Neuron (in vitro differentiated cells): Measurements from ENCODE around the gene BMERB1.
"Not testable (repeated sequence)": the region's sequence is repeated elsewhere in the genome, so short reads cannot be mapped to it uniquely, and the experiment has no call there.

Experiments used
- H2AFZ ChIP-seq: one replicate; pipeline ENCODE4 v1.6.1; 2013; ENCODE audit warnings: low read depth, mild to moderate bottlenecking, inconsistent platforms, low read length, moderate library complexity
- H3K27me3 ChIP-seq: one replicate; pipeline ENCODE4 v1.6.1; 2013; ENCODE audit warnings: low read length; ENCODE audit not compliant: insufficient read depth
- H3K36me3 ChIP-seq: one replicate; pipeline ENCODE4 v1.6.1; 2013; ENCODE audit warnings: low read length; ENCODE audit not compliant: insufficient read depth
- H3K4me1 ChIP-seq: one replicate; pipeline ENCODE4 v1.6.1; 2013; ENCODE audit warnings: low read length; ENCODE audit not compliant: insufficient read depth
- H3K4me3 ChIP-seq: 2 replicates; pipeline ENCODE4 v1.5.1; 2013; ENCODE audit warnings: mild to moderate bottlenecking, low read length, moderate library complexity
- H3K9me3 ChIP-seq: one replicate; pipeline ENCODE4 v1.6.1; 2013; ENCODE audit warnings: low read length

The BMERB1 gene

GRCh38 chr16:15553313-15554088 lies 119.1 kb downstream of the BMERB1 start:
- H3K36me3 ChIP-seq, result peaks cover 5% of the 10 kb centered on the region
- no peak overlapping the region for H2AFZ ChIP-seq
- H3K9me3 ChIP-seq, result no peaks in the 10 kb centered on the region
- no peak overlapping the region for H3K4me3 ChIP-seq
- no peaks in the 10 kb centered on the region for H3K4me1 ChIP-seq
- no peaks in the 10 kb centered on the region for H3K27me3 ChIP-seq

- Histone ChIP-seq H3K27me3 (no peaks in the 10 kb centered on the region), H3K9me3 (no peaks in the 10 kb centered on the region), H2AFZ (no peak overlapping the region), H3K36me3 (peaks cover 5% of the 10 kb centered on the region), H3K4me1 (no peaks in the 10 kb centered on the region), H3K4me3 (no peak overlapping the region)
Measured at GRCh38 chr16:15556130-15556529, 121.7 kb downstream of the BMERB1 start.

GRCh38 chr16:15557258-15557657 lies 122.9 kb downstream of the BMERB1 start:
- Histone ChIP-seq H3K36me3 (peaks cover 5% of the 10 kb centered on the region), H3K27me3 (no peaks in the 10 kb centered on the region), H3K4me3 (no peak overlapping the region), H3K4me1 (no peaks in the 10 kb centered on the region), H3K9me3 (no peaks in the 10 kb centered on the region), H2AFZ (no peak overlapping the region)

GRCh38 chr16:15559176-15559575 lies 124.8 kb downstream of the BMERB1 start:
- no peak overlapping the region for H2AFZ ChIP-seq
- no peaks in the 10 kb centered on the region for H3K9me3 ChIP-seq
- no peaks in the 10 kb centered on the region for H3K4me1 ChIP-seq
- H3K36me3 ChIP-seq, result peaks cover 5% of the 10 kb centered on the region
- H3K27me3 ChIP-seq, result no peaks in the 10 kb centered on the region
- H3K4me3 ChIP-seq, result no peak overlapping the region

GRCh38 chr16:15564604-15565339 lies 130.4 kb downstream of the BMERB1 start:
- no peaks in the 10 kb centered on the region for H3K27me3 ChIP-seq
- no peak overlapping the region for H3K4me3 ChIP-seq
- no peaks in the 10 kb centered on the region for H3K4me1 ChIP-seq
- H3K9me3 ChIP-seq, result peaks cover 4% of the 10 kb centered on the region
- peaks cover 10% of the 10 kb centered on the region for H3K36me3 ChIP-seq
- no peak overlapping the region for H2AFZ ChIP-seq

- H3K4me3 ChIP-seq, result no peak overlapping the region
- H2AFZ ChIP-seq, result no peak overlapping the region
- H3K36me3 ChIP-seq, result peaks cover 11% of the 10 kb centered on the region
- H3K27me3 ChIP-seq, result no peaks in the 10 kb centered on the region
- H3K9me3 ChIP-seq, result peaks cover 4% of the 10 kb centered on the region
- H3K4me1 ChIP-seq, result peaks cover 7% of the 10 kb centered on the region
Measured at GRCh38 chr16:15566095-15566494, 131.7 kb downstream of the BMERB1 start.

GRCh38 chr16:15567823-15568222 lies 133.4 kb downstream of the BMERB1 start:
- H3K4me3 ChIP-seq, result no peak overlapping the region
- peaks cover 7% of the 10 kb centered on the region for H3K4me1 ChIP-seq
- peaks cover 4% of the 10 kb centered on the region for H3K9me3 ChIP-seq
- H2AFZ ChIP-seq, result no peak overlapping the region
- H3K36me3 ChIP-seq, result peaks cover 11% of the 10 kb centered on the region
- H3K27me3 ChIP-seq, result no peaks in the 10 kb centered on the region

- H3K9me3 ChIP-seq, H3K4me3 ChIP-seq, H2AFZ ChIP-seq, H3K27me3 ChIP-seq, H3K4me1 ChIP-seq: not testable (repeated sequence)
- H3K36me3 ChIP-seq, result peaks cover 11% of the 10 kb centered on the region
Measured at GRCh38 chr16:15570666-15571065, 136.3 kb downstream of the BMERB1 start.

- H3K9me3 ChIP-seq, result peaks cover 4% of the 10 kb centered on the region
- no peaks in the 10 kb centered on the region for H3K27me3 ChIP-seq
- H3K36me3 ChIP-seq, result peaks cover 11% of the 10 kb centered on the region
- peaks cover 7% of the 10 kb centered on the region for H3K4me1 ChIP-seq
- no peak overlapping the region for H3K4me3 ChIP-seq
- H2AFZ ChIP-seq, result no peak overlapping the region
Measured at GRCh38 chr16:15571557-15571956, 137.2 kb downstream of the BMERB1 start.

- no peak overlapping the region for H2AFZ ChIP-seq
- H3K4me1 ChIP-seq, result peaks cover 7% of the 10 kb centered on the region
- H3K36me3 ChIP-seq, result peaks cover 11% of the 10 kb centered on the region
- H3K4me3 ChIP-seq, result no peak overlapping the region
- H3K27me3 ChIP-seq, result no peaks in the 10 kb centered on the region
- peaks cover 4% of the 10 kb centered on the region for H3K9me3 ChIP-seq
Measured at GRCh38 chr16:15572329-15573001, 138.1 kb downstream of the BMERB1 start.

GRCh38 chr16:15573274-15573895 lies 139.0 kb downstream of the BMERB1 start:
- H3K4me3 ChIP-seq, result no peak overlapping the region

GRCh38 chr16:15573896-15574613 lies 139.7 kb downstream of the BMERB1 start:
- not testable (repeated sequence) for H3K4me3 ChIP-seq, H3K27me3 ChIP-seq, H3K9me3 ChIP-seq, H3K4me1 ChIP-seq, H3K36me3 ChIP-seq, H2AFZ ChIP-seq

More at GRCh38 chr16:15573274-15573895, 139.0 kb downstream of the BMERB1 start:
- peaks cover 8% of the 10 kb centered on the region for H3K36me3 ChIP-seq
- H2AFZ ChIP-seq, result no peak overlapping the region
- H3K9me3 ChIP-seq, result peaks cover 4% of the 10 kb centered on the region
- peaks cover 7% of the 10 kb centered on the region for H3K4me1 ChIP-seq
- H3K27me3 ChIP-seq, result no peaks in the 10 kb centered on the region
